Measurements from ENCODE around the gene MAZ.

MAZ gene

DNA sequence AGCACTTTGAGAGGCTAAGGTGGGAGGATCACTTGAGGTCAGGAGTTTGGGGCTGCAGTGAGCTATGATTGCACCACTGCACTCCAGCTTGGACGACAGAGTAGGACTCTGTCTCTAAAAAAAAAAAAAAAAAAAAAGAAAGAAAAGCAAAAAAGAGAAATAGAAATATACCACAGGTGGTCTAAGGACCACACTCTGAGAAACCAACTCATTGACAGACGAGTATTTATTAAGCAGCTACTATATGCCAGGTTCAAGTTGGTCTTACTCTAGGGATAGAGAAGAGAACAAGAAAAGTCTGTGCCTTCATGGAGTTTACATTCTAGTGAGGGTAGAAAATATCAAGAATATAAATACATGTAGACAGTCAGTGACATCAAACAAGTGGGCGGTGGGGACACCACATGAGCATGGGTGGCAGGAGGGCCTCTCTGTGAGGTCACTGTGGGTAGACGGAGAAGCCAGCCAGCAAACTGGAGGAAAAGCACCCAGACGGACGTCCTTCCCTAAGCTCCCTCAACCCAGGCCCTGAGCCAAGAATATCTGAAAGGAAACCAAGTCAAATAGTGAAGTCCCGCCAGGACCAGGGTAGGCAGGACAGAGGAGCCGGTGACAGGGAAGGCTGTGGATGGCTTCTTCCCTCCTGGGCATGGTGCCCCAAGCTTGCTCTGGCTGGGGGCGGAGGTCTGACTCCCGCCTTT, 52.0 kb downstream of the MAZ start:
- DNase-seq = no peak

DNA sequence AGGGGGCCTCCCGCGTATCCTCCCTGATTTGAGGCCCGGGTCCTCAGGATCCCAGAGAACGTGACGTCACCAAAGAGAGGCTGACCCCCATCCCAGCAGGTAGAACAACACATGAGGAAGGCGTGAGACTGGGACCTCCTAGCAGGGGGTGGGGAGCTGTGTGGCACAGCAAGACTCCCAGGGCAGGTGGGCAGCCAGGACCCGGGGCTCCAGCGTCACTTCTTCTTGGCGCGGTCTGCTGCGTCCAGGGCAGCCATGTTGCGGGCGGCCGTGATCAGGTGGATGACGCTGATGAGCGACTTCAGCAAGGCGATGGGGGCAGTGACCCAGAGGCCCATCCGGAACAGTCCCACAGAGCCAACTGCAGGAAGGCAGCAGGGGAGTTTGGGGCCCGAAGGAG, 52.6 kb downstream of the MAZ start:
- DNase-seq = no peak

DNA sequence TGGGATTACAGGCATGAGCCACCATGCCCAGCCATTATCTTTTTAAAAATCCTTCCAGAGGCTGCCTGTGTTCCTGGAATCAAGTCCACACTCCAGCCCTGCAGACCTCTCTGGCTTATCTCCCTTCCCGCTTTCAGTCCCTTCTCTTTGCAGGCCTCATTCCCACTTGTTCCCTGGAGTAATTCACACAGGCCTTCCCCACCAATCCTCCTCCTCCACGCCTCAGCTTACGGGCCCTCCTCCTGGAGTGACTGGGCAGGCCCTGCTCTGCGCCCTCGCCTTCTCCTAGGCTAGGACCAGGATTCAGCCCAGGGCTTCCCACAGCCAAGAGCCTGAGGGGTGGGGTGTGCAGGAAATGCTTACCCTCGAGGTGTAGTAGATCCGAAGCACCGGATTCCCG, 53.9 kb downstream of the MAZ start:
- no peak for DNase-seq
